Mesenchymal stem cell (in vitro differentiated cells and primary cell): ENCODE results near the gene KPNA2.
"Not testable (repeated sequence)": the region's sequence is repeated elsewhere in the genome, so short reads cannot be mapped to it uniquely, and the experiment has no call there.

ENCODE experiments used
- DNase-seq: peaks from one replicate; pipeline ENCODE4 v3.0.0-alpha.2; 2013
- H2AFZ ChIP-seq: one replicate; pipeline ENCODE4 v1.6.1; 2013; ENCODE audit warnings: low read depth, mild to moderate bottlenecking, control low read depth, inconsistent platforms, low read length, moderate library complexity
- H2AK5ac ChIP-seq: 2 replicates; pipeline ENCODE4 v1.6.1; 2013; ENCODE audit warnings: low read length, moderate library complexity, mild to moderate bottlenecking, inconsistent platforms; ENCODE audit not compliant: severe bottlenecking
- H2BK120ac ChIP-seq: one replicate; pipeline ENCODE4 v1.6.1; 2013; ENCODE audit warnings: low read depth, mild to moderate bottlenecking, inconsistent platforms, low read length, moderate library complexity
- H2BK12ac ChIP-seq, 2 experiments: one replicate each; pipeline ENCODE4 v1.6.1; 2013; ENCODE audit warnings: inconsistent platforms in 2 of 2, low read length in 2 of 2, mild to moderate bottlenecking in 2 of 2, moderate library complexity in 2 of 2, control low read depth in 1 of 2
- H2BK15ac ChIP-seq: one replicate; pipeline ENCODE4 v1.6.1; 2013; ENCODE audit warnings: mild to moderate bottlenecking, low read depth, inconsistent platforms; ENCODE audit not compliant: poor library complexity, severe bottlenecking
- H2BK5ac ChIP-seq: 2 replicates; pipeline ENCODE4 v1.6.1; 2013; ENCODE audit warnings: low read depth, mild to moderate bottlenecking, low read length, control low read depth, inconsistent platforms; ENCODE audit not compliant: poor library complexity, severe bottlenecking
- H3K14ac ChIP-seq, 2 experiments: one replicate each; pipeline ENCODE4 v1.6.1; 2013; ENCODE audit warnings: inconsistent platforms in 2 of 2, low read length in 2 of 2, control low read depth in 1 of 2, mild to moderate bottlenecking in 1 of 2, moderate library complexity in 1 of 2
- H3K18ac ChIP-seq, 2 experiments: one replicate each; pipeline ENCODE4 v1.6.1; 2013; ENCODE audit warnings: inconsistent platforms in 2 of 2, low read length in 2 of 2, control low read depth in 1 of 2, low read depth in 1 of 2, mild to moderate bottlenecking in 1 of 2
- H3K23ac ChIP-seq, 2 experiments: one replicate each; pipeline ENCODE4 v1.6.1; 2013; ENCODE audit warnings: inconsistent platforms in 2 of 2, low read length in 2 of 2, mild to moderate bottlenecking in 2 of 2, moderate library complexity in 2 of 2, control low read depth in 1 of 2
- H3K27ac ChIP-seq: 2 replicates; pipeline ENCODE4 v1.5.1; 2013; ENCODE audit warnings: mild to moderate bottlenecking, moderate library complexity, low read length, control low read depth, inconsistent platforms; ENCODE audit not compliant: poor library complexity, severe bottlenecking
- H3K27me3 ChIP-seq, 2 experiments: 2 replicates each; pipeline versions ENCODE4 v1.6.1 to v1.7.0; 2013; ENCODE audit warnings: low read length in 2 of 2, mild to moderate bottlenecking in 2 of 2, moderate library complexity in 2 of 2, control low read depth in 1 of 2, inconsistent platforms in 1 of 2; ENCODE audit not compliant: control insufficient read depth in 1 of 2, insufficient read depth in 1 of 2
- H3K36me3 ChIP-seq, 2 experiments: 2 replicates each; pipeline versions ENCODE4 v1.6.1 to v1.7.0; 2013; ENCODE audit warnings: low read length in 2 of 2, control low read depth in 1 of 2, inconsistent platforms in 1 of 2, low read depth in 1 of 2, mild to moderate bottlenecking in 1 of 2; ENCODE audit not compliant: insufficient read depth in 2 of 2, control insufficient read depth in 1 of 2
- H3K4ac ChIP-seq, 2 experiments: one replicate each; pipeline ENCODE4 v1.6.1; 2013; ENCODE audit warnings: inconsistent platforms in 2 of 2, low read length in 2 of 2, mild to moderate bottlenecking in 2 of 2, moderate library complexity in 2 of 2, control low read depth in 1 of 2, low read depth in 1 of 2
- H3K4me1 ChIP-seq: 2 replicates; pipeline ENCODE4 v1.6.1; 2013; ENCODE audit warnings: low read depth, low read length, control low read depth; ENCODE audit not compliant: control insufficient read depth, insufficient read depth
- H3K4me2 ChIP-seq: 2 replicates; pipeline ENCODE4 v1.6.1; 2013; ENCODE audit warnings: low read length, mild to moderate bottlenecking, inconsistent platforms; ENCODE audit not compliant: poor library complexity, severe bottlenecking
- H3K4me3 ChIP-seq, 2 experiments: 2 replicates each; pipeline versions ENCODE4 v1.5.1 to v1.7.0; 2013; ENCODE audit warnings: low read length in 2 of 2, mild to moderate bottlenecking in 2 of 2, control low read depth in 1 of 2, low read depth in 1 of 2; ENCODE audit not compliant: insufficient read depth in 1 of 2
- H3K79me1 ChIP-seq: replicated peaks from 2 replicates; pipeline ENCODE4 v1.6.1; 2013; ENCODE audit warnings: mild to moderate bottlenecking, control low read depth, low read length, inconsistent platforms; ENCODE audit not compliant: poor library complexity, severe bottlenecking
- H3K9ac ChIP-seq: 2 replicates; pipeline ENCODE4 v1.7.0; 2013; ENCODE audit warnings: mild to moderate bottlenecking, low read length, moderate library complexity
- H3K9me3 ChIP-seq: 2 replicates; pipeline ENCODE4 v1.7.0; 2013; ENCODE audit warnings: mild to moderate bottlenecking, low read length; ENCODE audit not compliant: control insufficient read depth
- H4K8ac ChIP-seq: one replicate; pipeline ENCODE4 v1.6.1; 2013; ENCODE audit warnings: inconsistent platforms, mild to moderate bottlenecking, low read length, moderate library complexity
- H4K91ac ChIP-seq: one replicate; pipeline ENCODE4 v1.6.1; 2013; ENCODE audit warnings: mild to moderate bottlenecking, low read length, inconsistent platforms
- WGBS: methylation state at CpG from one replicate; pipeline ENCODE4 v1.1.7; 2013; ENCODE audit warnings: mixed read lengths; 5-methylcytosine and 5-hydroxymethylcytosine counted together

Gene KPNA2

DNA sequence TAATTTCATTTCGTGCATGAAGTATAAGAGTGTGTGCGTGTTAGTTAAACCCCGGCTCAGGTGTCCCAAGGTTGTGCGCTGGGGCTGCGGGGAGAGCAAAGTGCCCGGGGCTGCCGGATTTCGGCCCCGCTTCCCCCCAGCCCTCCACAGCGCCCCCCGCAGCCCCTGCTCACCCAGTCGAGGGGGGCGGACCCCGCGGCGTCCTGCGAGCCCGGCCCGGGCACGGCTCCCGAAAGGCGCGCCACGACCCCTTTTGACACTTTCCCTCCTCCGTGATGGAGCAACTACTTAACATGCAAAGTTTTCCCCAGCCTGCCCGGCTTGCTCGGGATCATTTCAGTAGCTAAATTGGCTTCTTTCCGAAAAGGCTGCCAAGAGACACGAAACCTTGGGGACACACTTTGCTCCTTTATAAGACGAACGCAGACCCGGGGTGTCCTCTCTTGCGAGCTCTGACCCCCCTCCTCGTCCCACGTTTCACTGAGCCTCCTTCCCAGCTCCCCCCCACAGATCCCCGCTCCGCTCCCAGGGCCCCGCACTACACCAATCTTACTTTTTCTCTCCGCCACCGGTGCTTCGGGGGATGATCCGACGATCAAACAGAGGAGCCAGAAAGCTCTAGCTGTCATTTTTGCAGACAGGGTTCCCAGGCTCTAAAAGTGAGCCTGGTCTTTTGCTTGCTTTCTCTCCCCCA lies 39.8 kb upstream of the KPNA2 start:
- Histone ChIP-seq H3K79me1 (no peaks in the 10 kb centered on the region), H2AFZ (no peak overlapping the region), H2AK5ac (no peak overlapping the region), H3K9ac (peak overlapping the region; percentile 88), H3K9me3 (no peaks in the 10 kb centered on the region), H3K27me3 (no peaks in the 10 kb centered on the region), H4K8ac (no peak overlapping the region), H3K4me2 (peak overlapping the region; percentile 99), H3K4me1 (peaks cover 14% of the 10 kb centered on the region), H3K27ac (no peak overlapping the region), H3K36me3 (peaks cover 0 to 3% of the 10 kb centered on the region in 2 experiments), H3K18ac (peak overlapping the region in 1 of 2 experiments; percentile 61), H3K23ac (peak overlapping the region in 1 of 2 experiments; percentile 59), H3K4ac (peak overlapping the region in 1 of 2 experiments; percentile 26), H2BK120ac (no peak overlapping the region), H3K14ac (peak overlapping the region; percentile 32 to 36), H3K4me3 (peak overlapping the region; percentile 52 to 91), H4K91ac (peak overlapping the region; percentile 50), H2BK5ac (no peak overlapping the region), H2BK12ac (peak overlapping the region in 1 of 2 experiments; percentile 31), H2BK15ac (no peak overlapping the region)
- DNase-seq, result peak; percentile 46
- WGBS, result 1% methylated on average over 42 of the region's 43 CpGs

DNA sequence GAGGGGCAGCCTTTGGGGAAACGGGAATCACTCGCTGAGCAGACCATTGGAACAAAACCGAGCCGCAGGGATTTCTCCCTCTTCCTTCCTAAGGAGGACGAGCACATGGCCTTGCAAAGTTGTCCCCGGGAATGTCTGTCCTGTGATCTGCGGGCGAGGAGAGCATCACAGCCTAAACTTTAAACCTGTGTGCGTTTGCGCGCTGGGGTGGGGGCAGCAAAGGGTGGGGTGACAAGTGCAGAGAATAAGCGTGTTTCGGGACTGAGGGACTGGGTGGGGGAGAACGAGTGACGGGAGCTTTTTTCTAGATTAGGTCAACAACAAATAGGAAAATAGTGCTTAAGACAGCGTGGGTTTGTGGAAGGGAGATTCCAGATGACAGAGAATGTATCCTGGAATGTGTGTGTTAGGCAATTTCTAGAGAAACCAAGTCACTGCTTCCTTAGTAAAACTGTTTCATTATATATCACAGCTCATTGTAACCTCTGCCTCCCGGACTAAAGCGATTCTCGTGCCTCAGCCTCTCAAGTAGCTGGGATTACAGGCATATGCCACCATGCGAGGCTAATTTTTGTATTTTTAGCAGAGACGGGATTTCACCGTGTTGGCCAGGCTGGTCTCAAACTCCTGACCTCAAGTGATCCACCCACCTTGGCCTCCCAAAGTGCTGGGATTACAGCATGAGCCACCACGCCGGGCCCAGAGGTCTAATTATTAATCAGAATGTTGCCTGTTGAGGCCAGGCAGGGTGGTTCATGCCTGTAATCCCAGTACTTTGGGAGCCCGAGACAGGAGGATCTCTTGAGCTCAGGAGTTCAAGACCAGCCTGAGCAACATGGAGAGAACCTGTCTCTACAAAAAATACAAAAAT lies 39.0 kb upstream of the KPNA2 start, which contains the start of gene C17orf58:
C17orf58 (minus strand) TSS at position 169 of the 871 bp plus-strand sequence. CDS start 271 bp downstream, outside the sequence.
- Histone ChIP-seq H3K4me1 (peaks cover 14% of the 10 kb centered on the region), H3K18ac (peak within 1 kb of the TSS; percentile 33 to 61), H3K23ac (peak within 1 kb of the TSS in 1 of 2 experiments; percentile 59), H3K4ac (peak within 1 kb of the TSS in 1 of 2 experiments; percentile 26), H3K9ac (peak within 1 kb of the TSS; percentile 88), H4K91ac (peak within 1 kb of the TSS; percentile 50), H2BK12ac (peak within 1 kb of the TSS in 1 of 2 experiments; percentile 31), H4K8ac (peak within 1 kb of the TSS; percentile 12), H3K4me3 (peak within 1 kb of the TSS; percentile 52 to 91), H3K14ac (peak within 1 kb of the TSS; percentile 32 to 36), H3K4me2 (peak within 1 kb of the TSS; percentile 99)
- peak; percentile 86 for DNase-seq
- H2AFZ ChIP-seq, H3K79me1 ChIP-seq, H2BK120ac ChIP-seq, H2AK5ac ChIP-seq, H3K27ac ChIP-seq, H2BK5ac ChIP-seq, H2BK15ac ChIP-seq, H3K36me3 ChIP-seq, H3K9me3 ChIP-seq, H3K27me3 ChIP-seq: not testable (repeated sequence)
- WGBS, result 33% methylated on average over 23 of the region's 25 CpGs

DNA sequence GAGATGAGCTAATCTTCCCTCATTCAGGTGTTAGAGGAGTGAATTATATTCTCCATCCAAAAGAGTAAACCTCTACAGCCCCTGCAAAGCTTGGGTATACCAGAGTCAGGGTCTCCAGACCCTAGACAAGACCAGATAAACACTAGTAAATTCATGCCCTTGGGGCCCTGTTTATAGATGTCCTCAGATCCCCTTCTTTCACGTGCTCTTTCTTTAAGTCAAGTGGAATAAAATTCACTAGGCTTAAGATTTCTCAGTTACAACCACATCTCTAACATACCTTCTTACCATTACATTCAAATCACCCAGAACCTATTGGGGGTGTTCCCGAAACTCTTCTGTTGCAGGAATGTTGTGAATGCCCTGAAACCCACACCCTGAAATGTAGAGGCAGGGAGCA lies 37.1 kb upstream of the KPNA2 start:
- Histone ChIP-seq H3K4me1 (peaks cover 14% of the 10 kb centered on the region), H3K14ac (no peak overlapping the region), H3K79me1 (no peaks in the 10 kb centered on the region), H4K8ac (no peak overlapping the region), H2AK5ac (no peak overlapping the region), H2BK5ac (no peak overlapping the region), H3K4ac (no peak overlapping the region), H2AFZ (no peak overlapping the region), H3K4me3 (no peak overlapping the region), H3K36me3 (no peaks in the 10 kb centered on the region), H3K4me2 (no peak overlapping the region), H3K9ac (no peak overlapping the region), H3K23ac (no peak overlapping the region), H4K91ac (no peak overlapping the region), H3K9me3 (no peaks in the 10 kb centered on the region), H2BK120ac (no peak overlapping the region), H3K18ac (no peak overlapping the region), H2BK15ac (no peak overlapping the region), H3K27me3 (no peaks in the 10 kb centered on the region), H2BK12ac (no peak overlapping the region), H3K27ac (no peak overlapping the region)
- peak; percentile 59 for DNase-seq
- 71% methylated on average over 2 of the region's 2 CpGs for WGBS
